ENCODE measurements around the gene PYGM. TPM values are rescaled to one million over a fixed set of nuclear protein-coding genes. Genes with fewer than 3 reads are reported as not detected.

The PYGM gene
- total and polyA plus RNA-seq, 2 experiments from 2014 or later: 1.5 to 3.9 TPM

GRCh38 chr11:64712430-64713015 lies 47.3 kb downstream of the PYGM start:
- peak overlapping the region; percentile 88 for H3K4me2 ChIP-seq
- no peaks in the 10 kb centered on the region for H3K36me3 ChIP-seq (ENCODE audit: insufficient read depth)
- TF ChIP-seq ZNF331 (CRISPR knock-in tag; IDR thresholded peaks at IDR 0.05; ENCODE audit: low read depth) (no peak), STAT1 (IDR thresholded peaks at IDR 0.05; ENCODE audit: unreplicated experiment) (no peak)
- TF ChIP-seq, protein P1, sequence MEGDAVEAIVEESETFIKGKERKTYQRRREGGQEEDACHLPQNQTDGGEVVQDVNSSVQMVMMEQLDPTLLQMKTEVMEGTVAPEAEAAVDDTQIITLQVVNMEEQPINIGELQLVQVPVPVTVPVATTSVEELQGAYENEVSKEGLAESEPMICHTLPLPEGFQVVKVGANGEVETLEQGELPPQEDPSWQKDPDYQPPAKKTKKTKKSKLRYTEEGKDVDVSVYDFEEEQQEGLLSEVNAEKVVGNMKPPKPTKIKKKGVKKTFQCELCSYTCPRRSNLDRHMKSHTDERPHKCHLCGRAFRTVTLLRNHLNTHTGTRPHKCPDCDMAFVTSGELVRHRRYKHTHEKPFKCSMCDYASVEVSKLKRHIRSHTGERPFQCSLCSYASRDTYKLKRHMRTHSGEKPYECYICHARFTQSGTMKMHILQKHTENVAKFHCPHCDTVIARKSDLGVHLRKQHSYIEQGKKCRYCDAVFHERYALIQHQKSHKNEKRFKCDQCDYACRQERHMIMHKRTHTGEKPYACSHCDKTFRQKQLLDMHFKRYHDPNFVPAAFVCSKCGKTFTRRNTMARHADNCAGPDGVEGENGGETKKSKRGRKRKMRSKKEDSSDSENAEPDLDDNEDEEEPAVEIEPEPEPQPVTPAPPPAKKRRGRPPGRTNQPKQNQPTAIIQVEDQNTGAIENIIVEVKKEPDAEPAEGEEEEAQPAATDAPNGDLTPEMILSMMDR (conservative IDR thresholded peaks at IDR 0.05; ENCODE audit: low read depth in 2 of 2): no peak
- no peaks in the 10 kb centered on the region for H3K9me2 ChIP-seq (ENCODE audit: insufficient read depth)
- ATAC-seq (peak; percentile 2; the same call in 2 of the 3 replicates), DNase-seq (ENCODE audit: low spot score) (no peak)
- no peak overlapping the region for H3K27ac Mint-ChIP-seq
- H4K20me1 ChIP-seq (replicated peaks; ENCODE audit: insufficient read depth): peaks cover 5% of the 10 kb centered on the region; the same call in 1 of the 2 replicates
- H3K27me3 Mint-ChIP-seq (ENCODE audit: insufficient read depth, low read depth, poor library complexity): peaks cover 52% of the 10 kb centered on the region
- no peak overlapping the region for H2AFZ ChIP-seq
- H3K4me1 ChIP-seq (ENCODE audit: insufficient read depth): peaks cover 40% of the 10 kb centered on the region
- H3K27me3 ChIP-seq (ENCODE audit: insufficient read depth): peaks cover 45% of the 10 kb centered on the region
- no peaks in the 10 kb centered on the region; the same call in 2 of the 3 replicates for H3K36me3 Mint-ChIP-seq (ENCODE audit: low read depth)
- no peaks in the 10 kb centered on the region for H3K9me3 Mint-ChIP-seq
- peaks cover 59% of the 10 kb centered on the region for H3K4me1 Mint-ChIP-seq
- peaks cover 18% of the 10 kb centered on the region for H3F3A ChIP-seq (replicated peaks; ENCODE audit: low read depth)
- H3K79me2 ChIP-seq (replicated peaks; ENCODE audit: insufficient read depth): no peaks in the 10 kb centered on the region; the same call in 1 of the 2 replicates
- H3K4me3 Mint-ChIP-seq: peak overlapping the region; percentile 72
- H3K27ac ChIP-seq (ENCODE audit: low read depth): no peak overlapping the region
- peak overlapping the region; percentile 54 for H3K4me3 ChIP-seq

DNA sequence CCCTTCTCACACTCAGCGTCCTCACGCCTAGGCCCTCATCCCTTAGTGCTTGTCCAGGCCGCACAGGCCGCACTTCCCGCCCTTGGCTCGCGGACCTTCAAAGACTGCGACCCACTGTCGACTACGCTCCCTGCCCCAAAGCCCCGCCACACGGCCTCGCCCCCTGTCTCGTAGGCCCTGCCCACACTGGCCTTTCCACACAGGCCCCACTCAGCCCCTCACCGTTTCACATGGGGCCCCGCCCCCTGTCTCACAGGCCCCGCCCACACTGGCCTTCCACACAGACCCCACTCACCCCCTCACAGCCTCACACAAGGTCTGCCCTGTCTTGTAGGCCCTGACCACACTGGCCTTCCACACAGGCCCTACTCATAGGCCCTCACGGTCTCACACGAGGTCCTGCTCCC lies 47.8 kb downstream of the PYGM start:
- peak overlapping the region; percentile 88; the same call in 1 of the 2 replicates for H2AFZ ChIP-seq
- DNase-seq (ENCODE audit: low spot score) (peak; percentile 46), ATAC-seq (peak; percentile 6)
- H3K4me1 ChIP-seq (ENCODE audit: insufficient read depth): peaks cover 40% of the 10 kb centered on the region
- H3K9me3 Mint-ChIP-seq: no peaks in the 10 kb centered on the region
- H3K36me3 Mint-ChIP-seq (ENCODE audit: low read depth): no peaks in the 10 kb centered on the region; the same call in 2 of the 3 replicates
- peaks cover 18% of the 10 kb centered on the region for H3F3A ChIP-seq (replicated peaks; ENCODE audit: low read depth)
- H3K27ac Mint-ChIP-seq: no peak overlapping the region
- H4K20me1 ChIP-seq (replicated peaks; ENCODE audit: insufficient read depth): peaks cover 5% of the 10 kb centered on the region; the same call in 1 of the 2 replicates
- H3K9me2 ChIP-seq (ENCODE audit: insufficient read depth): no peaks in the 10 kb centered on the region
- peak overlapping the region; percentile 58 for H3K4me3 ChIP-seq
- H3K27me3 Mint-ChIP-seq (ENCODE audit: insufficient read depth, low read depth, poor library complexity): peaks cover 50% of the 10 kb centered on the region
- no peak overlapping the region for H3K27ac ChIP-seq (ENCODE audit: low read depth)
- peaks cover 45% of the 10 kb centered on the region for H3K27me3 ChIP-seq (ENCODE audit: insufficient read depth)
- peaks cover 54% of the 10 kb centered on the region for H3K4me1 Mint-ChIP-seq
- no peaks in the 10 kb centered on the region; the same call in 1 of the 2 replicates for H3K79me2 ChIP-seq (replicated peaks; ENCODE audit: insufficient read depth)
- H3K4me2 ChIP-seq: peak overlapping the region; percentile 88
- peak overlapping the region; percentile 72 for H3K4me3 Mint-ChIP-seq
- H3K36me3 ChIP-seq (ENCODE audit: insufficient read depth): no peaks in the 10 kb centered on the region
- TF ChIP-seq STAT1 (IDR thresholded peaks at IDR 0.05; ENCODE audit: unreplicated experiment) (no peak), POLR2AphosphoS5 (IDR thresholded peaks at IDR 0.05; ENCODE audit: low read depth) (no peak), ZNF331 (CRISPR knock-in tag; IDR thresholded peaks at IDR 0.05; ENCODE audit: low read depth) (no peak), ZNF462 (CRISPR knock-in tag; IDR thresholded peaks at IDR 0.05) (no peak), CREB1 (CRISPR knock-in tag; IDR thresholded peaks at IDR 0.05; ENCODE audit: low read depth) (no peak), JUNB (IDR thresholded peaks at IDR 0.05; ENCODE audit: unreplicated experiment) (no peak), EZH2phosphoT487 (IDR thresholded peaks at IDR 0.05; ENCODE audit: unreplicated experiment) (no peak), EZH2 (IDR thresholded peaks at IDR 0.05; ENCODE audit: low read depth, unreplicated experiment) (no peak), NANOG (IDR thresholded peaks at IDR 0.05; ENCODE audit: borderline replicate concordance) (no peak)

Data from GM23338 (cell line).